ENCODE data around the gene PKP1. TPM values are rescaled to one million over a fixed set of nuclear protein-coding genes. Genes with fewer than 3 reads are reported as not detected.

The PKP1 gene
- total and polyA plus RNA-seq, 2 experiments from 2014 or later, result 0.19 to 0.83 TPM

DNA sequence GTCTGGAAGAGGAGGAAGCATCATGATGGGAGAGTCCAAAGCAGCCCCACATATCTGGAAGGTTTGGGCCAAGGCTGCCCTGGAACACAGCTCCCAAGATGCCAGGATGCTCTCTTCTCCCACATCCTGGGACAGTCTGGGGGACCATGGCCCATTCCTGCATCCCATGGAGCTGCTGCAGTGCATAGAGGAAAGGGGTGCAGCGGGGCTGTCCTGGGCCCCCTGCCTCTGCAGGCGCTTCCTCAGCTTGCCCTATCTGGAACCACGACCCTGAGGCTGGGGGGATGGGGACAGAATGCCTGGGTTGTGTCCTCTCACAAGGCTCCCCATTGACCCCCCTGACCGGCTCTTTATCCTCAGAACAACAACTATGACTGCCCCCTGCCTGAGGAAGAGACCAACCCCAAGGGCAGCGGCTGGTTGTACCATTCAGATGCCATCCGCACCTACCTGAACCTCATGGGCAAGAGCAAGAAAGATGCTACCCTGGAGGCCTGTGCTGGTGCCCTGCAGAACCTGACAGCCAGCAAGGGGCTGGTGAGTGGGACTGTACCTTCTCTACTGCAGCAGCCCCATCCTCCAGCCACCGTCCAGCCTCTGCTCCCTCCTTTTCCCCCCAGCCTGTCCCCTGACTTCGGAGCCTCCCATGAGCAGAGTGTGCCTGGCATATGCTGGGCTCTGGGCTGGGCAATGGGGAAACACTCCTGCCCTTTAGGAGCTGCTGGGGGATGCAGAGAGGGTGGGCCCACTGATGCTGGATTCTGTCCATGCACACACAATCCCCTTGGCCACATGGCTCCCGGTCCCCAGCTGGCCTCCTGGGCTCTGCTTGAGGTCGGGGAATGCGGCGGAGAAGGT is 39.6 kb downstream of the PKP1 start (continued):
- TF ChIP-seq, protein P1, sequence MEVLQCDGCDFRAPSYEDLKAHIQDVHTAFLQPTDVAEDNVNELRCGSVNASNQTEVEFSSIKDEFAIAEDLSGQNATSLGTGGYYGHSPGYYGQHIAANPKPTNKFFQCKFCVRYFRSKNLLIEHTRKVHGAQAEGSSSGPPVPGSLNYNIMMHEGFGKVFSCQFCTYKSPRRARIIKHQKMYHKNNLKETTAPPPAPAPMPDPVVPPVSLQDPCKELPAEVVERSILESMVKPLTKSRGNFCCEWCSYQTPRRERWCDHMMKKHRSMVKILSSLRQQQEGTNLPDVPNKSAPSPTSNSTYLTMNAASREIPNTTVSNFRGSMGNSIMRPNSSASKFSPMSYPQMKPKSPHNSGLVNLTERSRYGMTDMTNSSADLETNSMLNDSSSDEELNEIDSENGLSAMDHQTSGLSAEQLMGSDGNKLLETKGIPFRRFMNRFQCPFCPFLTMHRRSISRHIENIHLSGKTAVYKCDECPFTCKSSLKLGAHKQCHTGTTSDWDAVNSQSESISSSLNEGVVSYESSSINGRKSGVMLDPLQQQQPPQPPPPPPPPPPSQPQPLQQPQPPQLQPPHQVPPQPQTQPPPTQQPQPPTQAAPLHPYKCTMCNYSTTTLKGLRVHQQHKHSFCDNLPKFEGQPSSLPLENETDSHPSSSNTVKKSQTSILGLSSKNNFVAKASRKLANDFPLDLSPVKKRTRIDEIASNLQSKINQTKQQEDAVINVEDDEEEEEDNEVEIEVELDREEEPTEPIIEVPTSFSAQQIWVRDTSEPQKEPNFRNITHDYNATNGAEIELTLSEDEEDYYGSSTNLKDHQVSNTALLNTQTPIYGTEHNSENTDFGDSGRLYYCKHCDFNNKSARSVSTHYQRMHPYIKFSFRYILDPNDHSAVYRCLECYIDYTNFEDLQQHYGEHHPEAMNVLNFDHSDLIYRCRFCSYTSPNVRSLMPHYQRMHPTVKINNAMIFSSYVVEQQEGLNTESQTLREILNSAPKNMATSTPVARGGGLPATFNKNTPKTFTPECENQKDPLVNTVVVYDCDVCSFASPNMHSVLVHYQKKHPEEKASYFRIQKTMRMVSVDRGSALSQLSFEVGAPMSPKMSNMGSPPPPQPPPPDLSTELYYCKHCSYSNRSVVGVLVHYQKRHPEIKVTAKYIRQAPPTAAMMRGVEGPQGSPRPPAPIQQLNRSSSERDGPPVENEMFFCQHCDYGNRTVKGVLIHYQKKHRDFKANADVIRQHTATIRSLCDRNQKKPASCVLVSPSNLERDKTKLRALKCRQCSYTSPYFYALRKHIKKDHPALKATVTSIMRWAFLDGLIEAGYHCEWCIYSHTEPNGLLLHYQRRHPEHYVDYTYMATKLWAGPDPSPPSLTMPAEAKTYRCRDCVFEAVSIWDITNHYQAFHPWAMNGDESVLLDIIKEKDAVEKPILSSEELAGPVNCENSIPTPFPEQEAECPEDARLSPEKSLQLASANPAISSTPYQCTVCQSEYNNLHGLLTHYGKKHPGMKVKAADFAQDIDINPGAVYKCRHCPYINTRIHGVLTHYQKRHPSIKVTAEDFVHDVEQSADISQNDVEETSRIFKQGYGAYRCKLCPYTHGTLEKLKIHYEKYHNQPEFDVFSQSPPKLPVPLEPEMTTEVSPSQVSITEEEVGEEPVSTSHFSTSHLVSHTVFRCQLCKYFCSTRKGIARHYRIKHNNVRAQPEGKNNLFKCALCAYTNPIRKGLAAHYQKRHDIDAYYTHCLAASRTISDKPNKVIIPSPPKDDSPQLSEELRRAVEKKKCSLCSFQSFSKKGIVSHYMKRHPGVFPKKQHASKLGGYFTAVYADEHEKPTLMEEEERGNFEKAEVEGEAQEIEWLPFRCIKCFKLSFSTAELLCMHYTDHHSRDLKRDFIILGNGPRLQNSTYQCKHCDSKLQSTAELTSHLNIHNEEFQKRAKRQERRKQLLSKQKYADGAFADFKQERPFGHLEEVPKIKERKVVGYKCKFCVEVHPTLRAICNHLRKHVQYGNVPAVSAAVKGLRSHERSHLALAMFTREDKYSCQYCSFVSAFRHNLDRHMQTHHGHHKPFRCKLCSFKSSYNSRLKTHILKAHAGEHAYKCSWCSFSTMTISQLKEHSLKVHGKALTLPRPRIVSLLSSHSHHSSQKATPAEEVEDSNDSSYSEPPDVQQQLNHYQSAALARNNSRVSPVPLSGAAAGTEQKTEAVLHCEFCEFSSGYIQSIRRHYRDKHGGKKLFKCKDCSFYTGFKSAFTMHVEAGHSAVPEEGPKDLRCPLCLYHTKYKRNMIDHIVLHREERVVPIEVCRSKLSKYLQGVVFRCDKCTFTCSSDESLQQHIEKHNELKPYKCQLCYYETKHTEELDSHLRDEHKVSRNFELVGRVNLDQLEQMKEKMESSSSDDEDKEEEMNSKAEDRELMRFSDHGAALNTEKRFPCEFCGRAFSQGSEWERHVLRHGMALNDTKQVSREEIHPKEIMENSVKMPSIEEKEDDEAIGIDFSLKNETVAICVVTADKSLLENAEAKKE (CRISPR knock-in tag; IDR thresholded peaks at IDR 0.05), result no peak
- no peak for TF ChIP-seq ZNF331 (CRISPR knock-in tag; IDR thresholded peaks at IDR 0.05; ENCODE audit: low read depth)
- no peak for TF ChIP-seq ZNF114 (CRISPR knock-in tag; IDR thresholded peaks at IDR 0.05)
- TF ChIP-seq POLR2AphosphoS5 (IDR thresholded peaks at IDR 0.05; ENCODE audit: low read depth), result no peak

DNA sequence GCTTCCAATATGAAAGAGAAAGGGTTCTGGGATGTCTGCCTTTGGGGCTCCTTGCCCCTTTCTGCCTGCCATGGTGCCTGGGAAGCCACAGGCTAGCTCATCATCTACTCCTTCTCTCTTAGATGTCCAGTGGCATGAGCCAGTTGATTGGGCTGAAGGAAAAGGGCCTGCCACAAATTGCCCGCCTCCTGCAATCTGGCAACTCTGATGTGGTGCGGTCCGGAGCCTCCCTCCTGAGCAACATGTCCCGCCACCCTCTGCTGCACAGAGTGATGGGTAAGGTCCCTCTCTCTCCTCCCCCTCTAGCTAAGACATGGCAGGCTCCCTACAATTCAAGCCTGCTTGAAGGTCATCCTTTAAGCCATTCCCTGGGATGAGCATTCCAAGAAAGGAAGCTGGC is 41.0 kb downstream of the PKP1 start:
- Mint-ChIP-seq H3K9me3 (no peaks in the 10 kb centered on the region), H3K36me3 (ENCODE audit: low read depth) (no peaks in the 10 kb centered on the region; the same call in 2 of the 3 replicates), H3K4me1 (no peaks in the 10 kb centered on the region; the same call in 2 of the 3 replicates), H3K27ac (no peak overlapping the region), H3K27me3 (ENCODE audit: insufficient read depth, low read depth, poor library complexity) (peaks cover 19% of the 10 kb centered on the region), H3K4me3 (no peak overlapping the region)
- Histone ChIP-seq H3K4me3 (no peak overlapping the region), H2AFZ (no peak overlapping the region), H3K36me3 (ENCODE audit: insufficient read depth) (no peaks in the 10 kb centered on the region), H3K4me2 (no peak overlapping the region), H3K4me1 (ENCODE audit: insufficient read depth) (no peaks in the 10 kb centered on the region), H3F3A (replicated peaks; ENCODE audit: low read depth) (no peaks in the 10 kb centered on the region), H3K27me3 (ENCODE audit: insufficient read depth) (no peaks in the 10 kb centered on the region), H3K9me2 (ENCODE audit: insufficient read depth) (no peaks in the 10 kb centered on the region), H4K20me1 (replicated peaks; ENCODE audit: insufficient read depth) (no peaks in the 10 kb centered on the region), H3K27ac (ENCODE audit: low read depth) (no peak overlapping the region), H3K79me2 (replicated peaks; ENCODE audit: insufficient read depth) (no peaks in the 10 kb centered on the region)
- ATAC-seq (no peak), DNase-seq (ENCODE audit: low spot score) (no peak)
- TF ChIP-seq, protein P1 (CRISPR knock-in tag; IDR thresholded peaks at IDR 0.05), result no peak
- no peak for TF ChIP-seq ZNF331 (CRISPR knock-in tag; IDR thresholded peaks at IDR 0.05; ENCODE audit: low read depth)
- no peak for TF ChIP-seq POLR2AphosphoS5 (IDR thresholded peaks at IDR 0.05; ENCODE audit: low read depth)
- TF ChIP-seq NANOG (IDR thresholded peaks at IDR 0.05; ENCODE audit: borderline replicate concordance), result no peak
- TF ChIP-seq, protein P2, sequence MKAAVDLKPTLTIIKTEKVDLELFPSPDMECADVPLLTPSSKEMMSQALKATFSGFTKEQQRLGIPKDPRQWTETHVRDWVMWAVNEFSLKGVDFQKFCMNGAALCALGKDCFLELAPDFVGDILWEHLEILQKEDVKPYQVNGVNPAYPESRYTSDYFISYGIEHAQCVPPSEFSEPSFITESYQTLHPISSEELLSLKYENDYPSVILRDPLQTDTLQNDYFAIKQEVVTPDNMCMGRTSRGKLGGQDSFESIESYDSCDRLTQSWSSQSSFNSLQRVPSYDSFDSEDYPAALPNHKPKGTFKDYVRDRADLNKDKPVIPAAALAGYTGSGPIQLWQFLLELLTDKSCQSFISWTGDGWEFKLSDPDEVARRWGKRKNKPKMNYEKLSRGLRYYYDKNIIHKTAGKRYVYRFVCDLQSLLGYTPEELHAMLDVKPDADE (IDR thresholded peaks at IDR 0.05), result no peak
- TF ChIP-seq EZH2phosphoT487 (IDR thresholded peaks at IDR 0.05; ENCODE audit: unreplicated experiment), result no peak
